SH-SY5Y (cell line): ENCODE results near the gene RPLP2.

Source experiments
- GATA2 ChIP-seq: IDR thresholded peaks from 2 replicates; pipeline ENCODE4 v1.6.1; 2011; ENCODE audit warnings: mild to moderate bottlenecking, low read depth, low read length
- GATA3 ChIP-seq: IDR thresholded peaks from 2 replicates; pipeline ENCODE4 v1.6.1; 2011; ENCODE audit warnings: low read depth, mild to moderate bottlenecking, low read length, moderate library complexity

DNA sequence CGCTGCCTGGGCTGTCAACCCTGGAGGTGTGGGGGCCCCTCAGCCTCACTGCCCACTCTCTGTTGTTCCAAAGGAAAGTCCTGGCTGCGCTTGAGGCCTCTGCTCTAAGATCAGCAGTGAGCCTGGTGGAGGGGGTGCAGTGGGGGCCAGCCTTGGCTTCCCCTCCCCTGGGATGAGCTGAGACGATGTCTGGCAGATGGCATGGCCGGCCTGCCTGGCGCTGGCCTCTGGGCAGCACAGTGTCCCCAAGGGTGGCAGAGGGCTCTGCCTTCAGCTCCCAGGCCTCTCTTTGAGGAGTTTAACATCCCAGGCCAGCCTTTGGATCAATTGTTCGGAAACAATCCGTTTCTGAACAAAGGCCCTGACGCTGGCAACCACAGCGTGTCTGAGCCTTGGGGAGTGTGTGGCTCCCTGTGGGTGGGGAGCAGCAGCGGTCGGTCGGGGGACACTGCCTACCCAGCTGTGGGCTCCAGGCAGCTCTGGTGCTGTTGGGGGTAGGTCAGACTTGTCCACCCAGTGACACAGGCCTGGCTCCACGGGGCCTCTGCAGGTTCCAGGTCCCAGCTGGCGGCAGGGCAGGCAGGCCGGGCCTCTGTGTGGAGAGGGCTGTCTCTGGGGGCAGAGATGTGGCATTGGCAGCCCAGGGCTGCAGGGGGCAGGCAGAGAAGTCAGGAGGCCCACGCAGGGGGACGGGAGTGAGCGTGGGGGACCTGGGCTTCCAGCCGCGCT is 45.0 kb downstream of the RPLP2 start:
- TF ChIP-seq GATA3: no peak
- no peak for TF ChIP-seq GATA2
